DOHH2 (cell line): ENCODE results near the gene PLCL1.

ENCODE experiments used
- EZH2phosphoT487 ChIP-seq: fragments of 200-600 bp; sonication (generic); IDR thresholded peaks from 2 replicates; pipeline ENCODE4 v1.6.1; 2017; ENCODE audit warnings: borderline replicate concordance, mild to moderate bottlenecking, antibody characterized with exemption, low read length, moderate library complexity, mixed read lengths
- TF ChIP-seq, protein P1 (sequence below): fragments of 200-600 bp; sonication (generic); IDR thresholded peaks from one replicate; pipeline ENCODE4 v1.5.1; 2014; ENCODE audit warnings: antibody characterized with exemption, mild to moderate bottlenecking, low read depth, low read length; ENCODE audit not compliant: poor library complexity, severe bottlenecking

DNA sequence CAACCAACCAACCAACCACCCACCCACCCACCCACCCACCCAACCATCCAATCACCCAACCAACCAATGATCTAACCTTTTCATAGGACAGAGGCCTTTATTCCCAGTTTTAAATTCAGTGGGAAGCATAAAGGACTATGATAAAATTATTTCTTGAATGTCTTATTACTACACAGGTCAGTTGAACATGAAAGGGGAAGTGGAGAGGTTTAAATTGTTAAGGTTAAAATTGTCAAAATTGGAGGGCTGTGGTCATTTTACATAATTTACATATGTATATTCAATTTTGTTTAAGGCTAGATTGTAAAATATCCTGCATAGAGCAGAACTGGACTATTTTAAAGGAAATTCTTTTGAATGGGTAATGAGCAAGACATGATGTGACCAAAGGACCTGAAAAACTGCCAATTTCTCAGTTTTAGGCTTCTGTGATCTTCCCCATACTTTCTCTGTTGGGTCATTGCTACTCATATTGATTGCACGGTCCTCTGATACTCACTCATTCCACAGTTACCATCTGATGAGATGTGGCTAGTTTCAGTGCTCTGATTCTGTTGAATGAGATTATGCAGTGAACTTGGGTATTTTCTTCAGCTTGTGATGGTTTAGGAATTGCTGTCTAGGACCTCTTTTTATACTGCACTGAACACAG, 127.4 kb downstream of the PLCL1 start:
- TF ChIP-seq, protein P1, sequence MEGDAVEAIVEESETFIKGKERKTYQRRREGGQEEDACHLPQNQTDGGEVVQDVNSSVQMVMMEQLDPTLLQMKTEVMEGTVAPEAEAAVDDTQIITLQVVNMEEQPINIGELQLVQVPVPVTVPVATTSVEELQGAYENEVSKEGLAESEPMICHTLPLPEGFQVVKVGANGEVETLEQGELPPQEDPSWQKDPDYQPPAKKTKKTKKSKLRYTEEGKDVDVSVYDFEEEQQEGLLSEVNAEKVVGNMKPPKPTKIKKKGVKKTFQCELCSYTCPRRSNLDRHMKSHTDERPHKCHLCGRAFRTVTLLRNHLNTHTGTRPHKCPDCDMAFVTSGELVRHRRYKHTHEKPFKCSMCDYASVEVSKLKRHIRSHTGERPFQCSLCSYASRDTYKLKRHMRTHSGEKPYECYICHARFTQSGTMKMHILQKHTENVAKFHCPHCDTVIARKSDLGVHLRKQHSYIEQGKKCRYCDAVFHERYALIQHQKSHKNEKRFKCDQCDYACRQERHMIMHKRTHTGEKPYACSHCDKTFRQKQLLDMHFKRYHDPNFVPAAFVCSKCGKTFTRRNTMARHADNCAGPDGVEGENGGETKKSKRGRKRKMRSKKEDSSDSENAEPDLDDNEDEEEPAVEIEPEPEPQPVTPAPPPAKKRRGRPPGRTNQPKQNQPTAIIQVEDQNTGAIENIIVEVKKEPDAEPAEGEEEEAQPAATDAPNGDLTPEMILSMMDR: no peak
- TF ChIP-seq EZH2phosphoT487: no peak
